Loucy (cell line): ENCODE results near the gene ZNF469.

ENCODE experiments used
- CTCF ChIP-seq: fragments of 200-600 bp; sonication (generic); conservative IDR thresholded peaks from 2 replicates; pipeline ENCODE4 v1.5.1; 2014; ENCODE audit warnings: mild to moderate bottlenecking, antibody characterized with exemption, low read length
- EZH2phosphoT487 ChIP-seq: fragments of 200-600 bp; IDR thresholded peaks from 2 replicates; pipeline ENCODE4 v1.6.1; 2018; ENCODE audit warnings: antibody characterized with exemption, mild to moderate bottlenecking, moderate library complexity, borderline replicate concordance

- TF ChIP-seq CTCF (no peak), EZH2phosphoT487 (no peak)
These were observed 21.8 kb upstream of the ZNF469 start for GRCh38 chr16:88360999-88361398.
